Measurements from ENCODE around the gene WFDC1.
"Not testable (repeated sequence)": the region's sequence is repeated elsewhere in the genome, so short reads cannot be mapped to it uniquely, and the experiment has no call there.

WFDC1 gene

GRCh38 chr16:84339766-84340165, 45.1 kb downstream of the WFDC1 start:
- TF ChIP-seq EZH2phosphoT487 (IDR thresholded peaks at IDR 0.05; ENCODE audit: borderline replicate concordance) (no peak), CTCF (conservative IDR thresholded peaks at IDR 0.05; ENCODE audit: low read length) (no peak)
- no peak overlapping the region for H2AFZ ChIP-seq (ENCODE audit: low read length)
- no peaks in the 10 kb centered on the region for H3K9me3 ChIP-seq (ENCODE audit: insufficient read depth, low read depth, low read length)
- no peaks in the 10 kb centered on the region for H3K4me1 ChIP-seq (ENCODE audit: insufficient read depth, low read length, poor library complexity, severe bottlenecking)
- H3K9me2 ChIP-seq (replicated peaks; ENCODE audit: low read depth, low read length): no peaks in the 10 kb centered on the region
- H3F3A ChIP-seq (ENCODE audit: low read depth): no peaks in the 10 kb centered on the region
- H3K4me2 ChIP-seq (ENCODE audit: low read depth, low read length, poor library complexity, severe bottlenecking): no peak overlapping the region
- H3K9ac ChIP-seq (ENCODE audit: low read depth, low read length, poor library complexity, severe bottlenecking): no peak overlapping the region
- no peaks in the 10 kb centered on the region for H3K36me3 ChIP-seq (ENCODE audit: insufficient read depth, low read length)
- H3K4me3 ChIP-seq (ENCODE audit: low read length, poor library complexity, severe bottlenecking): no peak overlapping the region
- no peaks in the 10 kb centered on the region for H3K79me2 ChIP-seq (ENCODE audit: insufficient read depth, low read length)
- no peaks in the 10 kb centered on the region for H4K20me1 ChIP-seq (ENCODE audit: insufficient read depth, low read length, poor library complexity, severe bottlenecking)
- no peaks in the 10 kb centered on the region for H3K27me3 ChIP-seq (ENCODE audit: insufficient read depth, low read length, poor library complexity, severe bottlenecking)

- H3K4me1 ChIP-seq (ENCODE audit: insufficient read depth, low read length, poor library complexity, severe bottlenecking): no peaks in the 10 kb centered on the region
- H3K79me2 ChIP-seq (ENCODE audit: insufficient read depth, low read length): no peaks in the 10 kb centered on the region
- no peaks in the 10 kb centered on the region for H4K20me1 ChIP-seq (ENCODE audit: insufficient read depth, low read length, poor library complexity, severe bottlenecking)
- no peak overlapping the region for H3K4me2 ChIP-seq (ENCODE audit: low read depth, low read length, poor library complexity, severe bottlenecking)
- H3K27me3 ChIP-seq (ENCODE audit: insufficient read depth, low read length, poor library complexity, severe bottlenecking): no peaks in the 10 kb centered on the region
- no peaks in the 10 kb centered on the region for H3F3A ChIP-seq (ENCODE audit: low read depth)
- no peaks in the 10 kb centered on the region for H3K9me2 ChIP-seq (replicated peaks; ENCODE audit: low read depth, low read length)
- no peak overlapping the region for H3K9ac ChIP-seq (ENCODE audit: low read depth, low read length, poor library complexity, severe bottlenecking)
- TF ChIP-seq CTCF (conservative IDR thresholded peaks at IDR 0.05; ENCODE audit: low read length) (no peak), EZH2phosphoT487 (IDR thresholded peaks at IDR 0.05; ENCODE audit: borderline replicate concordance) (no peak)
- H2AFZ ChIP-seq (ENCODE audit: low read length): no peak overlapping the region
- H3K4me3 ChIP-seq (ENCODE audit: low read length, poor library complexity, severe bottlenecking): no peak overlapping the region
- H3K36me3 ChIP-seq (ENCODE audit: insufficient read depth, low read length): no peaks in the 10 kb centered on the region
- no peaks in the 10 kb centered on the region for H3K9me3 ChIP-seq (ENCODE audit: insufficient read depth, low read depth, low read length)
Observed at GRCh38 chr16:84340325-84341040, 45.8 kb downstream of the WFDC1 start.

- Histone ChIP-seq H3K9me3 (ENCODE audit: insufficient read depth, low read depth, low read length) (no peaks in the 10 kb centered on the region), H3K79me2 (ENCODE audit: insufficient read depth, low read length) (no peaks in the 10 kb centered on the region), H3F3A (ENCODE audit: low read depth) (no peaks in the 10 kb centered on the region), H3K9me2 (replicated peaks; ENCODE audit: low read depth, low read length) (no peaks in the 10 kb centered on the region), H3K9ac (ENCODE audit: low read depth, low read length, poor library complexity, severe bottlenecking) (no peak overlapping the region), H3K4me1 (ENCODE audit: insufficient read depth, low read length, poor library complexity, severe bottlenecking) (no peaks in the 10 kb centered on the region), H2AFZ (ENCODE audit: low read length) (no peak overlapping the region), H3K36me3 (ENCODE audit: insufficient read depth, low read length) (no peaks in the 10 kb centered on the region), H4K20me1 (ENCODE audit: insufficient read depth, low read length, poor library complexity, severe bottlenecking) (no peaks in the 10 kb centered on the region), H3K4me2 (ENCODE audit: low read depth, low read length, poor library complexity, severe bottlenecking) (no peak overlapping the region), H3K4me3 (ENCODE audit: low read length, poor library complexity, severe bottlenecking) (no peak overlapping the region), H3K27me3 (ENCODE audit: insufficient read depth, low read length, poor library complexity, severe bottlenecking) (no peaks in the 10 kb centered on the region)
- no peak for TF ChIP-seq CTCF (conservative IDR thresholded peaks at IDR 0.05; ENCODE audit: low read length)
- no peak for TF ChIP-seq EZH2phosphoT487 (IDR thresholded peaks at IDR 0.05; ENCODE audit: borderline replicate concordance)
Observed at GRCh38 chr16:84341528-84342295, 47.0 kb downstream of the WFDC1 start.

GRCh38 chr16:84343800-84344199, 49.1 kb downstream of the WFDC1 start:
- H3K36me3 ChIP-seq (ENCODE audit: insufficient read depth, low read length); H4K20me1 ChIP-seq (ENCODE audit: insufficient read depth, low read length, poor library complexity, severe bottlenecking); H3K9me2 ChIP-seq (replicated peaks; ENCODE audit: low read depth, low read length); H3K9ac ChIP-seq (ENCODE audit: low read depth, low read length, poor library complexity, severe bottlenecking); H3K4me2 ChIP-seq (ENCODE audit: low read depth, low read length, poor library complexity, severe bottlenecking); H3K9me3 ChIP-seq (ENCODE audit: insufficient read depth, low read depth, low read length); H3K4me1 ChIP-seq (ENCODE audit: insufficient read depth, low read length, poor library complexity, severe bottlenecking); H2AFZ ChIP-seq (ENCODE audit: low read length); H3K4me3 ChIP-seq (ENCODE audit: low read length, poor library complexity, severe bottlenecking); H3K27me3 ChIP-seq (ENCODE audit: insufficient read depth, low read length, poor library complexity, severe bottlenecking); H3F3A ChIP-seq (ENCODE audit: low read depth); H3K79me2 ChIP-seq (ENCODE audit: insufficient read depth, low read length): not testable (repeated sequence)
